Measurements from ENCODE around the gene ACAD11.

- TF ChIP-seq EZH2 (IDR thresholded peaks at IDR 0.05; ENCODE audit: insufficient read depth, poor library complexity, severe bottlenecking) (no peak), EZH2phosphoT487 (IDR thresholded peaks at IDR 0.05; ENCODE audit: insufficient read depth, low read depth) (no peak)
Measured at GRCh38 chr3:132597660-132598059, 61.9 kb downstream of the ACAD11 start.
